ENCODE results near the gene TNKS1BP1. TPM values are rescaled to one million over a fixed set of nuclear protein-coding genes. Genes with fewer than 3 reads are reported as not detected.

TNKS1BP1 gene
- total RNA-seq, 2 donors from 2014 or later, result 73.6 to 82.6 TPM

DNA sequence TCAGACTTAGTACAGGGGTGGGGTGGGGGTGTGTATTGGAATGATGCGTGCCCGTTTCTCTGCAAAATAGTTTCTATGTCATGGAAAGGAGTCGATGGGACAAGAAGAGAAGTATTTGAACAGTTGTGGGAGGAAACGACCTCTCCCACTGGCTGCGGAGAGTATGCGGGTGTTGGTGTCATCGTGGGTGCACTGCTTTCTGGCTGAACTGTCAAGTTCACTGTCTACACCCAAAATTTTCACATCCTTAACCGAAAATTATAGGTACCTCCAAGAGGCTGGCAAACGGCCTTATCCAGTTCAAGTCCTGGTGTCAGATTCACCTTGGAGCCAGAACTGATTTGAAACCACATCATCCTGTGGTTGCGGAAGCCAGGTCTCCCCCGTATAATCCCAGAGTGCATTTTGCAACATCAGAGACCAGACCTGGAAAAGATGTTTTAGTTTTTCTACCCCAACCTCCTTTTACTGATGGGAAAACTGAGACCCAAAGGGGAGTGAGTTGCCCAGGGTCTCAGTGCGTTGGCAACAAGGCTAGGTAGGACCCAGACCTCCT, 11.4 kb upstream of the TNKS1BP1 start:
- DNase-seq, result no peak
- intact Hi-C loops (cut with DNase I), result no loop called here
- no peak for ATAC-seq

DNA sequence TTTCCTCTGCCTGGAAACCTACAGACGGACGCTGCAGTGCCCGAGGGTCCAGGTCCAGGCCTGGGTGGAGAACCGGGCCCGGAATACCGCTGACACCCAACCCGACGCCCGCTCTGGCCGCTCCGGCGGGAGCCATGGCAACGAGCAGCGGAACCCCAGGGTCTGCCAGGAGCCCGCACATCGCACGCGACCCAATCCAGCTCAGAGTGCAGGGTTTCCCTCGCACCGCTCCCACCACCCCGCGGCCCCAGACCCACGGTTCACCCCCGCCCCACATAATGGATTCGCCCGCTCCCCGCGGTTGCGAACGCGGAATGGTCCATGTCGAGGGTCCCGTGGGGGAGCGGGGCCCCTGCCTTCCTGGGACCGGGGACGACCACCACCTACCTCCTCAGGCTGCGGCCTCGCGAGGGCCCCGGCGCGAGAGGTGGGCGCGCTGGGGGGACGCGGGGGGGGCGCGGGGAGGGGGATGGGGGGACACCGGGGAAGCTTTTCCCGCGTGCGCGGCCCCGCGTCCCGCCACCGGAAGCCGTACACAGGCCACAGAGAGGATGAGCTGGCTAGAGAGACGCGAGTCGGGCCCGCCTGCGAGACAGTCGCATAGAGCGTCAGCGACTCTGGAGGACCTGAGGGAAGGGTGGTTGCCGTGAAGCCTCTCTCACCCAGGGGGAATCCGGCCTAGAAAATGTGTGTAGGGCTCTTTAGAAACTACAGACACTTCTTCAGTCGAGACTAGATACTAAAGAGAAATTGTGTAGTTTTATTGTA, 10.8 kb upstream of the TNKS1BP1 start, which contains the start of gene SSRP1:
Gene SSRP1, minus strand, starts transcription at position 550 of the 768 bp plus-strand sequence. CDS start 771 bp downstream, outside the sequence.
- DNase-seq, result peak; percentile 92
- intact Hi-C loops (cut with DNase I), result no loop called here

DNA sequence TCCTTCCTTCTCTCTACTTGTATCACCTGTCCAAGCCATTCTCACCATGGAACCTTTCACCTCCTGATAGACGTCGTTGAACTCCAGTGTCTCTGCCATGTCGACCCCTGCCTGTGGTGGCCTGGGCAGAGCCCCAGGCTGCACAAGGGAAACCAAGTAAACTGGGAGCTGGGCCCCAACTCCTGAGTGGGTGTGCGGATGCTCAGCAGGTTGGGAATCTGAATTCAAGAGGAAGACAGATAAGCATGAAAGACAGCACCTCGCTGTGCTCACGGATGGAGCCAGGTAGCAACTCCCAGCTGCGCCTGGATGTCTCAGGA, 10.2 kb upstream of the TNKS1BP1 start:
- DNase-seq (no peak), ATAC-seq (no peak)
- intact Hi-C loops (cut with DNase I), result no loop called here

More for the DNA sequence above, 10.8 kb upstream of the TNKS1BP1 start, which contains the start of gene SSRP1:
- peak; percentile 98 to 99 for ATAC-seq

DNA sequence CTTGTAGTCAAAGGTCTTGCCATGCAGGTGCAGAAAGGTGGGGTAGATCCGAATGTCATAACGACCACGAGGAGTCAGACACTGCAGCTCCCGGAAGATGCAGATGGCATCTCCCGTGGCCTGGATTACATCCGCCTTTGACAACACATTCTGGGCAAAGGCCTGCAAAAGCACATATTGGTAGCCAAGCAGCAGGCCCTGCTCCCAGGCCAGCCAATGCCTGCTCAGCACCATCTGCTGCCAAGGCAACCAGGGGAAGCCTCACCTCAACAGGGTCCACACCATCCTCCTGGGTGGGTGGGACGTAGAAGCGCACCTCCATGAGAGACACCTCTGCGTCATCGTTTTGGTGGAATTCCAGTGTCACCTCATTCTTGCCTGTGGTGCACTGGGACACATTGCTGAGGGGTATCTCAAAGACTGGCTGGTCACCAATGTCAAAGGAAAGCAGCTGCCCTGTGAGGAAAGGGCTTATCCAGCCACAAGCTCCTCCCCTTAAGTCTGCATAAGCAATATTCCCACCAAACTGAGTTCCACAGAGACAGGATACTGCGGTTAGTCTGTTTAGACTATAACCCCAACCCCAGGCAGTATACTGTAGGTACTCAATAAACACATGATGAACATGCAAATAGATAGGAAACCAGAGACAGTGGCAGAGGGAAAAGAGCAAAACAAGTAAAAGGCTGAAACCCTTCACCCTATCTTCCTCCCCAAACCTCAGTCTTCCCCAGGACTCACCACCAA, 8.1 kb upstream of the TNKS1BP1 start:
- intact Hi-C loops (cut with DNase I), result no loop called here
- no peak for DNase-seq
- ATAC-seq, result no peak

DNA sequence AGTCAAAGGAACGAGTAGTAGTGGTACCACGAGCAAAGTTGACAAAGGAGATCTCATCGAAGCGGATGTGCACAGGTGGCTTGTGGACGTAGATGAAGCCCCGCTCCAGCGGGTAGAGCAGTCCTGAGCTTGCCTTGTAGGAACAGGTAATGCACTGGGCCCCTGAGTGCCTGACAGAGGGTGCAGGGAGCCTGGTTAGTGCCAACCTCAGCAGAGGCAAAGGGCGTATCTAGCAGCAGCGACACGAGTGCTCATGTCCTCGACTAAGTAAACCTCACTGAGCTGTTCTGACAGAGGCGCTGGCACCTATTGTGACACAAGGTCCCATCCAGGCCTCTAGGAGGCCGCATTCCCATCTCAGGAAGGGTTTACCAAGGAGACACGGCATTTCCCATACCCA, 7.0 kb upstream of the TNKS1BP1 start:
- ATAC-seq (no peak), DNase-seq (no peak)
- intact Hi-C loops (cut with DNase I), result no loop called here

DNA sequence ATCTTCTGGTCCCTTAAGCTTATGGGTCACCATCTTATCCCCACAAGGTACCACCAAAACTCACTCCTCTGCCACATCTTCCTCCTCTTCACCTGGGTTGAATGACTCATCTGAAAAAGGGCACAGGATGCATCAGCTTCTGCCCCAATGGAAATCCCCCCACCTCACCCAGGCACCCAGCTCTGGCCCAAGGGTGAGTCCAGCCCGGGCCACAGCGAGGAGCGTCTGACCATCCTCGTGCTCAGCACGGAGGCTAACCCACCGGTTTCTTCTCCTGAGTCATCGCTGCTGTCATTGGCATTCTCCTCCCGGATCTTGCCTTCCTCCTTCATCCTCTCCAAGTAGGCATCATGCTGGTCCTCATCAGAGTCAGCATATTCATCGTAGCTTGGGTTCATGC, 5.3 kb upstream of the TNKS1BP1 start:
- intact Hi-C loops (cut with DNase I), result no loop called here
- ATAC-seq (no peak), DNase-seq (no peak)

DNA sequence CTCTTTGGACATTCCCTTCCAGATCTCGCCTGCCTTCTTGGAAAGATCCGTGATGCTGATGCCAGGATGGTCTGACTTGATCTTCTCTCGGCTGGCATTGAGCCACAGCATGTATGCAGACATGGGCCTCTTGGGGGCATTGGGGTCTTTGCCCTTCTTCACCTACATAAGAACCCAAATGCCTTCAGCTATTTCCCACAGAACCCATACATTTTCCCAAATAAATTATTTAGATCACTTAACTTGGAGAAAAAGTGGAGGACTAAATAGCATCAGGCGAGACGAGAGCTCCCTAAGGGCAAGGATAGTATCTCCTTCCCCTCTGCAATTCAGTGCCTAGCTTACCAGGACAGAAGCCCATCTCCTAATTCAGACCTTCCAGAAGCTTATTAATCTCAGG, 3.0 kb upstream of the TNKS1BP1 start:
- DNase-seq (no peak), ATAC-seq (no peak)
- intact Hi-C loops (cut with DNase I), result no loop called here

DNA sequence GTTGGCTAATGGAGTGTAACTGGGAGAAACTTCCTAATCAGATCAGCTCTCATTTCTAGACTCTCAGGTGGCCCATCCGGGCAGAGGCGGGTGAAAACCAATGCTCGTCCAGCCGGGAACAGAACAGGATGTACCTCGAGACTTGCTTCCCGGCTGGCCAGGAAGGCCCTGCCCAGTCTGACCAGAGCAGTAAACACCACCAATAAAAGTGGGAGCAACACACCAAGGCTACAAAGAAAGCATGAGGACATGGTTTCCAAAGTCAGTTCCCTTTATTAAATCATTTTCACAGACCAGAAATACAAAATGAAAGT, 940 bp upstream of the TNKS1BP1 start:
- intact Hi-C loops (cut with DNase I), result no loop called here
- ATAC-seq (peak in 1 of 2 donors; percentile 2), DNase-seq (peak; percentile 71)

DNA sequence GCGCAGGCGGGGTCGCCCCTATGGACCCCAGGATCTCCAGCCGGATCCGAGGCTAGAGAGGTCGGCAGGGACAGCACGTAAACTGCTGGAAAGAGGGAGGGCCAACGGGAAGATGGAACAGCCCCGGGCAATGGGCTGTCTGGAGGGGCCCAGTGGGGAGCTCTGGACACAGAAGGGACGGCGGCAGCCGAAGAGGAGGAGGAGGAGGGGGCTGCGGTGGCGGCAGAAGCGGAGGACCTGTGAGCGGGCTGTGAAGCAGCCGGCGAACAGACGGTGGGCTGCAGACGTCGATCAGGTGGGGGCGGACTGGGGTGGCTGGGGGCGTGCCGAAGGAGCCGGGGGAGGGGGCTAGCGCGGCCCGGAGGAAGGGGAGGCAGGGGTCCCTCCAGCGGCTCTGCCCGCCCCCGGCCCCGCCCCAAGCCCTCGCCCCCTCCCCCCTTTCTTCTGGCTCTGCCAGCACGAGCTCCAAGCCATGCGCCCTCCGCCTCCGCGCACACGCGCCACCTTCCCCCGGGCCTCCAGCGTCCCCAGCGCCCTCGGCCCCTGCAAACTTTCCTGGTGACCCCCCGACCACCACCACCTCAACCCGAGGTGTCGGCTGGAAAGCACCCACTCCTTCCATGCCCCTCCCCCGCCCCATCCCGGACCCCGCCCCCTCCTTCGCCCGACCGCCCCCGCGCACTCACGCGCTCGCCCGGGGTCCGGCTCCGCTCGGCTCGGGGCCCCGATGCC, 432 bp downstream of the TNKS1BP1 start:
- peak; percentile 3 to 7 for ATAC-seq
- intact Hi-C loops (cut with DNase I), result no loop called here
- DNase-seq, result peak; percentile 59

DNA sequence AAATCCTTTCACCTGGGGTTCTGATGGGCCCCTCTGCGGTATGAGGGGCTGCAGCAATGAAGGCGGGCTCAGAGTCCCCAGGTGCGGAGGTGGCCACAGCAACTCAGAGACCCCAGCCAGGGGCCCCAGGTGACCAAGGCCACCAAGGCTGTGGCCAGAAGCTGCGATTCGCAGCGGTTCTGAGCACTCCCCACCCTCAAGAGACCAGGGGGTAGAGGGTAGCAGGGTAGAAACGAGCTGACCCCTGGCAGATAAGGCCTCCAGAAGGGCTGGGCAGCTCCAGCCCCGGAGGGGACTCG, 948 bp downstream of the TNKS1BP1 start:
- no peak for ATAC-seq
- intact Hi-C loops (cut with DNase I), result no loop called here

DNA sequence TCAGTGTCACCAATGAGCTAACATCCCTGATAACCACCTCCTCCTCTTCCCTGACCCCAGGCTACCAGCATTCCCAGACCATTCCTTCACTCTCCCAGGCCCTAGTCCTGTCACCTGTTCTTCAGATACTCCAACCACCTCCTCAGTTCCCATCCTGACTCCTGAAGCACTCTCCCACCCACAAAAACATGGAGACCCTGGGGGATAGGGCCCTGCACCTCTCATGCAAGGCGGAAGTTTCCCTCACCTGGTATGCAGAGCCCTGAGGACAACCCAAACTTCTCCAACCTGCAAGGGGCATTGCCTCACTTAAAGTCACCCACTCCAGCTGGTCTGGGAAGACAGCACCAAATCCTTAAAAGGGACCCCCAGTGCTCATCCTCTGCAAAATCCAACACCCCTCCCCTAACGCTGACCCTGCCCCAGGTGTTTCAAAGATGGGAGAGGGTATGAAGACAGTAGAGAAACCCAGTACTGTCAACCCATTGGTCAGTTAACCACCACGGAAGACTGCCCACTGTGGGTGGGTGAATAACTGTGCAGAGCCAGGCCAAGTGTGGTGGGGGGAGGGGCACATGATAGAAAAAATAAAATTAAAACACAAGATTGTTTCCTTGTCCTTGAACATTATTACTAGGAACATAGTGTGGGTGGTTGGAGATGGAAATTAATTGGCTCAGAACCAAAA, 1.4 kb downstream of the TNKS1BP1 start:
- intact Hi-C loops (cut with DNase I), result no loop called here
- peak in 1 of 2 donors; percentile 5 for ATAC-seq
- DNase-seq, result no peak

More for the DNA sequence above, 948 bp downstream of the TNKS1BP1 start:
- no peak for DNase-seq

DNA sequence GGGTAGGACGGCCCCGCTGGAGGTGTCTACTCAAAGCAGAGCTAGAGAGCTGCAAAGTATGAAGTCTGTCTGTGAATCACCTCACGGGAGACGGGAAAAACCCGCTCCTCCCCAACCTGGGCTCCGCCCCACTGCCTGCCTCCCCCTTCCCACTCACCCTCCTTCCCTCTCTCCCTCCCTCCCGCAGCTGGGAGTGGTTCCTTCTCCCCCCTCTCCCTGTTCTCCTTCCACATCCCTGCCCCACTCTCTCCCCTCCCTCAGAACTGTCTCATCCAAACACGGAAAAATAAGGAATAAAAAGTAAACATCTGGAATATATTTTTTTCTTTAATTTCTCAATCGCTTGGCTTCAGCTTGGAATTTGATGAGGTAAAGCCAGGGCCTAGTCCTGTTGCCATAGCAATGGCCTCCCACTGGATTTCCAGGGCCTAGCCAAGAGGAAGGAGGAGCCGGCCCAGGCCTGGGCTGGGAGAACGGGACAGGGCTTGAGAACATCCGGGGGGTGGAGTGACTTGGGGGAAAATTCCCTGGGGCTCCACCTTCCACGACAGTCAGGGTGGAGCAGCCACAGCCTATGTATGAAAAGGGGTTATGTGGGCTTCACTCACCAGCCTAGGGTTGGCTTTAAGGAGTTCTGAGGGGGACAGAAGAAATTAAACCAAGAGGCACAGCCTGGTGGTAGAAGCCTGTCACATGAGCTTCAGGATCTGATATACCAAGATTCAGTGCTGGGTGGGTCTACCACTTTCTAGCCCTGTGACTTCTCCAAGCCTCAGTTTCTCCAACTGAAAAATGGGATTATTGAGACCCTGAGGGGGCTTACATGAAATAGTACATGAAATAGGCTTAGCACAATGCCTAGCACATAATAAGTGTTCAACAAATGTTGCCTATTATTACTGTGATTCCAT, 2.2 kb downstream of the TNKS1BP1 start:
- ATAC-seq, result peak; percentile 62 to 70
- intact Hi-C loops (cut with DNase I), result no loop called here
- peak; percentile 93 for DNase-seq

DNA sequence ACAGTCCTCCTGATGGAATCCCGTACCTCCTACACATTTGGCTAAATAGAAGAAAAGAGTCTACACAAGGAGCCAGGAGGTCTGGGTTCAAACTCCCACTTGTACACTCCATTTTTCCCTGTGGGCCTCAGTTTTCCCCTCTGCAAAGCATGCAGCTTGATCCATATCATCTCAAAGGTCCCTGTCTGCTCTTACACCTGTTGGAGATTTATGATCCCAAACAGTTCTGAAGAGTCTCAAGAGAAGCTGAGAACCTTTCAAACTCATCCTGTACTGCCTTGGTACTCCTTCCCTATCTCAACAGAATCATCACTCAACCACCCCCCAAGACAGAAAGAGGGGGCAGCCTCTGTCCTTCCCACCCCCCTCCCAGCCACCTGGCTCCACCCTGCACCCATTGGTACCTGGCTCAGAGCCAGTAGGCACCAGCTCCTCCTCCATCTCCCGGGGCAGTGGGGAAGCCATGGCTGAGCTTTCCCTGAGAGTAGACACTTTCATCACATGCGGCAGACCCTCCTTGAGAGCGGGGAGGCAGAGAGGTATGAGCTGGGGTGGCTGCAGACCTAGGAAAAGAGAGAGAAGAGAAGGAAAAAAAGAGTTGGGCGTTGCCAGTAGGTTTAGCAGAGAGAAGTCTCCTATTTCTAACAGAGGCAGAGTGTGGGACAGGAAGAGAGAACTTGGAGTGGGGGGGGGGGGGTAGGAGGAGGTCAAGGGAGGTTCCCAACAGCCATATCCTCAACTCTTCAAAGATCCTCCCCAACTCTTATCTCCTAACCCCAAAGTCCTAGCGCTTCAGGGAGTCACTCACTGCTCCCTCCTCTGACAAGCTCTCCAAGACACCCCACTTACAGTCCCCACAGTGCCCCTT, 3.1 kb downstream of the TNKS1BP1 start:
- intact Hi-C loops (cut with DNase I), result no loop called here
- DNase-seq (no peak), ATAC-seq (peak in 1 of 2 donors; percentile 0)

DNA sequence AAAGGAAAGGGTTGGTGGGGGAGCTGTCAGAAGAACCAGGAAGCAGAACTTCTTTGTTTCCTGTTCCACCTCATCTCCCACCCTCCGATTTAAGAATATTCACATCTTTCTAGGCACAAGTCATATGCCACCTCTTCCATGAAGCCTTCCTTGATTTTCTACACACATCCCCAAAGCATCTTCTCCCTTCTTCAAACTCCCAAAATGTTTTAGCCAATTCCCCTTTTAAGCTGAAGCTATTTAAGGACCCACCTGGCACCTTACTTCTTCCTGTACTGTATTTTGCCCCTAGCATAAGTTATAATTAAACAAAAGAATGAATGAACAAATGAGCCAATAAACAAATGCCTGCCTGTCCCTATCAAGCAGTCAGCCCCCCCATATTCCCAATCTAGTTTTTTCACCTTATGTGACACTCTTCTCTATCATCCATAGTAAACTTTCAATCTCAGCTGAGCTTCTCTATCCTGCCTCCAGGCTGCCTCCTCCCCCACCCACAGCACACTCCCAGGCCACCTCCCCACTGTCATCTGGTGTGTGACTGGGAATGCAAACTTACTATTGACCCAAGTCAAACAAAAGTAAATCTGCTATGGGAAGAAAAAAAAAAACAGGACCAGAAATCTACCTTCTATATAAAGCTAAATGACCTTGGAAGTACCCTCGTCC, 3.9 kb downstream of the TNKS1BP1 start:
- ATAC-seq (no peak), DNase-seq (no peak)
- intact Hi-C loops (cut with DNase I), result no loop called here

DNA sequence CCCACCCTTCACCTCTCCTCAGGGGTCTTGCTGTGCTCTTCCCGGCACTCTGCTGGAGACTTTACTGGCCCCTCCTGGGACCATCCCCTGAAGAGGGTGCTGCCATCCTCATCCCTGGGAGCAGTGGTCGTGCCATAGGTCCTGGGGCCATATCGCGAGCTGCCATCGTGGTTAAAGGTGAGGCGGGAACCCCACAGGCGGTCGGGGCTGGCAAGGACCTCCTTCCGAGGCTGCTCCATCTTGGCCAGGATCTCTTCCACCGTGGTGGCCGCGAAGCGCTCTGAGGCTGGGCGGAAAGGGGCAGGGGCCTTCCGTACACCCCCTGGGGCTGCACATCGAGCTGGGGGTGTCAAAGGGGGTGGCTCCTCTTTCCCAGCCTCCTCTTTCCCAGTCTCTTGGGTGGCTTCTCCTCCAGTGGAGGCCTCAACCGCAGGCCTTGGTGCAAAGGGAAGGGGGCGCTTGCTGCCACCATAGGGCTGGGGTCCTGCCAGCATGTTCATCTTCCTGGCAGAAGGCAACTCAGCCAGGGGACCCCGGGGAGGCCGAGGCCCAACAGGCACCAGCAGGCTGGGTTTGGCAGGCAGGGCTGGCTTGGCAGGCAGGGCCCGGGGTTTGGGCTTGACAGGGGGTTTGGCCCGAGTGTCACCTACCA, 4.6 kb downstream of the TNKS1BP1 start:
- no peak for DNase-seq
- intact Hi-C loops (cut with DNase I), result no loop called here

DNA sequence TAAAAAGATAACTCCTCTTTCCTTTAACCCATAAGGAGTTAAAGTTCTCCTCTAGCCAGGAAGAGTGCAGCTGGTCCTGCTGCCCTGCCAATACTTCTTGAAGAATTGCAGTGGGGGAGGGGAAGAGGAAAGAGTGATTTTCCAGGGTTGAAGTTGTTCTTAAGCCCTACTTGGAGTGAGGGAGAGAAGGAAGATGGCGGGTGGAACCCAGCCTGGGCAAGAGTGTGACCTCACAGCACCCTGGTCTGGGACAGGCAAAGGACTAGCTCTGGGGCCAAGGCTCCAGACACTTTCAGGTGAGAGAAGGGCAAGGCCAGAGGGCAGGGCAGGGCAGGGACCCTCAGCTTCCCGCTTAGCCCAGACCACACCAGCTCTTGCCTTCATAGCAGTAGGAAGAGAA, 6.6 kb downstream of the TNKS1BP1 start:
- no peak for DNase-seq

More for the DNA sequence above, 4.6 kb downstream of the TNKS1BP1 start:
- no peak for ATAC-seq

More for the DNA sequence above, 6.6 kb downstream of the TNKS1BP1 start:
- ATAC-seq, result peak in 1 of 2 donors; percentile 6
- intact Hi-C loops (cut with DNase I), result no loop called here
